GM06990 (cell line): ENCODE data around the gene GABRQ.

Experiments
- DNase-seq: peaks from one replicate; pipeline ENCODE4 v3.0.0-alpha.2; 2011; ENCODE audit not compliant: insufficient read length; ENCODE audit errors: extremely low read depth
- H3K27me3 ChIP-seq: replicated peaks from 2 replicates; pipeline ENCODE4 v1.6.0; 2011; ENCODE audit warnings: low read length; ENCODE audit not compliant: control insufficient read depth, insufficient read depth
- H3K36me3 ChIP-seq: 2 replicates; pipeline ENCODE4 v1.5.1; 2011; ENCODE audit warnings: low read length; ENCODE audit not compliant: control insufficient read depth, insufficient read depth
- H3K4me3 ChIP-seq: replicated peaks from 2 replicates; pipeline ENCODE4 v1.5.1; 2011; ENCODE audit warnings: low read depth, mild to moderate bottlenecking, control low read depth, low read length
- CTCF ChIP-seq: IDR thresholded peaks from 2 replicates; pipeline ENCODE4 v1.5.1; 2011; ENCODE audit warnings: low read length, control low read depth, mild to moderate bottlenecking, inconsistent platforms; ENCODE audit not compliant: insufficient read depth, poor library complexity, severe bottlenecking

Gene GABRQ

GRCh38 chrX:152619897-152620296, 17.8 kb upstream of the GABRQ start:
- Histone ChIP-seq H3K27me3 (no peaks in the 10 kb centered on the region), H3K36me3 (no peaks in the 10 kb centered on the region), H3K4me3 (no peak overlapping the region)
- TF ChIP-seq CTCF = no peak
- DNase-seq = no peak

GRCh38 chrX:152632445-152633097, 5.1 kb upstream of the GABRQ start:
- no peak for DNase-seq
- peak; percentile 91 for TF ChIP-seq CTCF
- H3K36me3 ChIP-seq = no peaks in the 10 kb centered on the region
- H3K4me3 ChIP-seq = no peak overlapping the region
- no peaks in the 10 kb centered on the region; the same call in 1 of the 2 replicates for H3K27me3 ChIP-seq

GRCh38 chrX:152635941-152636340, 1.8 kb upstream of the GABRQ start:
- Histone ChIP-seq H3K27me3 (no peaks in the 10 kb centered on the region; the same call in 1 of the 2 replicates), H3K4me3 (no peak overlapping the region), H3K36me3 (no peaks in the 10 kb centered on the region)
- DNase-seq = no peak
- TF ChIP-seq CTCF = peak; percentile 50

- no peak for DNase-seq
- H3K36me3 ChIP-seq = no peaks in the 10 kb centered on the region
- H3K4me3 ChIP-seq = no peak overlapping the region
- H3K27me3 ChIP-seq = no peaks in the 10 kb centered on the region; the same call in 1 of the 2 replicates
- TF ChIP-seq CTCF = no peak
Observed at GRCh38 chrX:152638443-152638904, 779 bp downstream of the GABRQ start.

GRCh38 chrX:152639426-152639825, 1.7 kb downstream of the GABRQ start:
- no peaks in the 10 kb centered on the region for H3K36me3 ChIP-seq
- H3K27me3 ChIP-seq = no peaks in the 10 kb centered on the region; the same call in 1 of the 2 replicates
- no peak for DNase-seq
- no peak for TF ChIP-seq CTCF
- H3K4me3 ChIP-seq = no peak overlapping the region
